ENCODE measurements around the gene SH3TC1.

- TF ChIP-seq MYC (IDR thresholded peaks at IDR 0.05; ENCODE audit: borderline replicate concordance, low read length) (no peak), EP300 (IDR thresholded peaks at IDR 0.05) (no peak), CTCF (IDR thresholded peaks at IDR 0.05) (no peak), CHD2 (IDR thresholded peaks at IDR 0.05; ENCODE audit: low read length, partially characterized antibody) (no peak), HEYL (CRISPR knock-in tag; IDR thresholded peaks at IDR 0.05) (no peak), POLR2A (IDR thresholded peaks at IDR 0.05; ENCODE audit: low read length) (no peak), MAFK (IDR thresholded peaks at IDR 0.05; ENCODE audit: partially characterized antibody) (no peak), MAX (IDR thresholded peaks at IDR 0.05) (no peak), NPAS2 (CRISPR knock-in tag; IDR thresholded peaks at IDR 0.05; ENCODE audit: borderline replicate concordance) (no peak), PHF8 (IDR thresholded peaks at IDR 0.05; ENCODE audit: borderline replicate concordance, low read depth) (no peak)
These were observed 83.1 kb downstream of the SH3TC1 start for GRCh38 chr4:8282134-8282641.
